Gastroesophageal sphincter (tissue), 3 donors: Measurements from ENCODE around the gene TUSC2.

Experiments
- CTCF ChIP-seq, 4 experiments: fragments of 200-600 bp in 2 of 4; fragments of 450-650 bp in 2 of 4; sonication (generic) in 1 of 4; IDR thresholded peaks; one replicate each; pipeline ENCODE4 v1.5.1; 2017 to 2019; ENCODE audit warnings: antibody characterized with exemption in 4 of 4, mild to moderate bottlenecking in 2 of 4, moderate library complexity in 2 of 4
- EP300 ChIP-seq: sonication (generic); formaldehyde crosslinking; IDR thresholded peaks from one replicate; pipeline ENCODE4 v1.6.1; 2017; ENCODE audit warnings: antibody characterized with exemption, mild to moderate bottlenecking
- POLR2A ChIP-seq, 2 donors: fragments of 450-650 bp; IDR thresholded peaks; one replicate each; pipeline ENCODE4 v1.6.1; 2017; ENCODE audit warnings: antibody characterized with exemption in 2 of 2, mild to moderate bottlenecking in 2 of 2, moderate library complexity in 1 of 2
- POLR2AphosphoS5 ChIP-seq: sonication (generic); formaldehyde crosslinking; IDR thresholded peaks from one replicate; pipeline ENCODE4 v1.6.1; 2017; ENCODE audit warnings: antibody characterized with exemption

- TF ChIP-seq CTCF (IDR thresholded peaks at IDR 0.05) (no peak), POLR2A (IDR thresholded peaks at IDR 0.05) (no peak), EP300 (no peak), POLR2AphosphoS5 (peak; percentile 2)
Measured at GRCh38 chr3:50351323-50351697, 23.3 kb upstream of the TUSC2 start.
